Measurements from ENCODE around the gene KATNAL2. TPM values are rescaled to one million over a fixed set of nuclear protein-coding genes. Genes with fewer than 3 reads are reported as not detected.
A peak's percentile ranks its signal among the peaks of the same experiment; 100 is the strongest.

Gene KATNAL2
- total and polyA plus RNA-seq, 9 donors = 4.2 to 10.7 (median 7.6) TPM

DNA sequence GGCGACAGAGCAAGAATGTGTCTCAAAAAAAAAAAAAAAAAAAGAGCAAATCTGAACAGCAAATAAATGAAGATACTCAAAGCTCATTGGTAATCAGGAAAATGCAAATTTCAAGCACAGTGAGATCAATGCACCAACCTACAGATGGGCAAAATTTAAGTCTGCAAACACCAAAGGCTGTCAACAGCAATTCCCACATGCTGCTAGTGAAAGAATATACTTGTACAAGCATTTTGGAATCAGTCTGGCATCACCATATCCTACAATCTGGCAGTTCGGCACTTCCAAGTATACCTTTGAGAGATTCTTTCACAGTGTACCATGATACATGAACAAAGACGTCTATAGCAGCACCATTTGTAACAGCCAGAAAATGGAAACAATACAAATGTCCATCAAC, 228.8 kb downstream of the KATNAL2 start:
- Histone ChIP-seq H3K36me3 (ENCODE audit: control insufficient read depth, insufficient read depth, low read length) (no peaks in the 10 kb centered on the region), H3K9me3 (replicated peaks; ENCODE audit: control insufficient read depth, low read depth, low read length) (no peaks in the 10 kb centered on the region), H3K4me3 (ENCODE audit: low read length) (no peak overlapping the region), H3K4me1 (ENCODE audit: control insufficient read depth, insufficient read depth, low read length) (peaks cover 10% of the 10 kb centered on the region), H3K27me3 (ENCODE audit: control insufficient read depth, insufficient read depth, low read length) (no peaks in the 10 kb centered on the region), H3K27ac (ENCODE audit: low read length) (no peak overlapping the region)
- WGBS (ENCODE audit: insufficient coverage) = no CpG with 5 or more reads among the region's 3 CpGs
- no peak for DNase-seq

DNA sequence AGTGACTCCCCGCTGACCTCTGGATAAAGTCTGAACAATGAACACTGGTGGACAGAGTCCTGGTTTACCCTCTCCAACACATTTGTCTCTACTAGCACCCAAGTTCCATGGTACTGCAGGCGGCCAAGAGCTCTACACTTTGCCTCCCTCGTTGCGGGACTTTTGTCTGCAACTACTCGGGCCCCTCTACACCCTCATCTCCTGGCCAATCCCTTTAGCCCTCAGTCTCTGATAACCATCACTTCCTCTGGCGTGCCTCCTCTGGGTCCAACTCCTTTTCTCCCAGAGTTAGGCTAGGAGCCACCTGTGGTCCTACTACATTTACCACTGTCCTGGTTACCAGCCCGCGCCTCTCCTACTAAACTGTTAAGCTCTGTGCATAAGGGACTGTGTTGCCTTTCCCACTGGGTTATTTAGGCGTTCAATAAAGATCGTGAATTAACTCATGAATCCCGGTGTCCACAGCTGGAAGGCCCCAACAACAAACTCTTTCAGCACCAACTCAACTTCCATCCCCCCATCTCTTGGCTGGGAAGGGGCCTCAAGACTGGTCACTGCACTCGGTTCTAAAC, 232.1 kb downstream of the KATNAL2 start:
- DNase-seq = no peak
- Histone ChIP-seq H3K4me3 (ENCODE audit: low read length) (peak overlapping the region; percentile 85), H3K9me3 (replicated peaks; ENCODE audit: control insufficient read depth, low read depth, low read length) (no peaks in the 10 kb centered on the region), H3K36me3 (ENCODE audit: control insufficient read depth, insufficient read depth, low read length) (peaks cover 4% of the 10 kb centered on the region), H3K4me1 (ENCODE audit: control insufficient read depth, insufficient read depth, low read length) (peaks cover 10% of the 10 kb centered on the region), H3K27me3 (ENCODE audit: control insufficient read depth, insufficient read depth, low read length) (no peaks in the 10 kb centered on the region), H3K27ac (ENCODE audit: low read length) (peak overlapping the region; percentile 91)
- 18% methylated on average over 12 of the region's 12 CpGs for WGBS (ENCODE audit: insufficient coverage)

DNA sequence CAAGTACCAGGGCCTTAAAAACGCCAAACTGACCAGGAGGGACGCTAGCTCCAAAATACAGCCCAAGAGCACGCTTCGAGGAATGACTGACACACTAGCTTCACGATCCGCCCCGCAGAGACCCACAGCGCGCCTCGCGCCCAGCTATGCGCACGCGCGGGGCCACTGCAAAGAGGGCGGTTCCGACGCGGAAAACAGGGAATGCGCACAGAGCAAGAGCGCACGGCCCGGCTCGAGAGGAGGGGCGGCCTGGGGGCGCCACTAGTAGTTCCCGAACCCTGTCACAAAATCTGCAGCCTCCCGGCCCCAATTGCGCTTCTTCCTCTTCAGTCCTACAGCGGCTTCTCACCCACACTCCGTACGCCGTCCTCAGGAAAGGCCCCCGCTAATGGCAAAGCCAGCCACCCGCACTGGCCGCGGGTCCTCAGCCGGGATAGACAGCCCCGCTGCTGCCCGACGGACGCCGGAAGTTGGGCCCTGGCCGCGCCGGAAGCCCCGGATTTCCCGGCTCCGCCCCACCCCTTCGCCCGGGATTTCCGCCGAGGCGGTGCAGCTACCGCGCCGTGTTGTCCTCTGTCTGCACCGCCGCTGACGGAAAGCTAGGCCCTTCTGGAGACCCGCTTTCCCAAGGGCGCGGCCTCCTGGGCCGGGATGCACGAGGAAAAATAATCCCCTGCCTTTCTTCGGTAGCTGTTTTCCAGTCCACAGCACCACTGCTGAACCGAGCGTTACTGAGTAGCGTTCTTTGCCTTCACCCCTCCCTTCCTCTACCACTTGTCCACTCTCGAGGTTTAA, 232.8 kb downstream of the KATNAL2 start, which contains the start of gene HDHD2:
HDHD2 (minus strand) TSS at position 472 of the 795 bp plus-strand sequence. CDS start 14,061 bp downstream, outside the sequence.
- Histone ChIP-seq H3K36me3 (ENCODE audit: control insufficient read depth, insufficient read depth, low read length) (peaks cover 5% of the 10 kb centered on the region), H3K9me3 (replicated peaks; ENCODE audit: control insufficient read depth, low read depth, low read length) (no peaks in the 10 kb centered on the region), H3K27ac (ENCODE audit: low read length) (peak within 1 kb of the TSS; percentile 91), H3K4me3 (ENCODE audit: low read length) (peak within 1 kb of the TSS; percentile 85), H3K27me3 (ENCODE audit: control insufficient read depth, insufficient read depth, low read length) (no peaks in the 10 kb centered on the region), H3K4me1 (ENCODE audit: control insufficient read depth, insufficient read depth, low read length) (peaks cover 10% of the 10 kb centered on the region)
- WGBS (ENCODE audit: insufficient coverage) = under 1% methylated on average over 68 of the region's 70 CpGs
- peak; percentile 95 for DNase-seq

DNA sequence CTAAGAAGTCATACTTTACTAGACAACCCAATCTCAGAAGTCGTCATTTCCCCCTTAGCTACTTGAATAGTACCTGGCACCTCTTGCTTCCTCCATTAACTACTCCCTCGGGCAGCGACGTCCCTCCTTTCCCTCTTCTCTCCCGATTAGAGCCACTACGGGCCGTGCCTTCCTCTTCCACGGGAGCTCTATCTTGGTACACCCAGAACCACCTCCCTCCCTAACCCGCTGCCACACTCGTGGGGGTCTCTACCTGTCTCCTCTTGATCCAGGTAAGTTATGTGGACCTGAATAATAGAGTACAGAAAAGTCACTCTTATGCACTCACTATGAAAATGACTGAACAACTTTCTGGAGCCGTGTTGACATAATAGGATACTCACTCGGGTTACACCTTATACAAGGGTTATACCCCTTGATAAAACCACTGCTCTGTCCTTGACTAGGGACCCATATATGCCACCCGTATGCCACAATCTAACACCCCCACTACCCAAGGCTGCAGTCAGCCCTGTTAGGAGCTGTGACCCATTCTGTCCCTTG, 233.5 kb downstream of the KATNAL2 start:
- no peaks in the 10 kb centered on the region for H3K27me3 ChIP-seq (ENCODE audit: control insufficient read depth, insufficient read depth, low read length)
- H3K4me1 ChIP-seq (ENCODE audit: control insufficient read depth, insufficient read depth, low read length) = peaks cover 10% of the 10 kb centered on the region
- H3K27ac ChIP-seq (ENCODE audit: low read length) = peak overlapping the region; percentile 91
- no peaks in the 10 kb centered on the region for H3K9me3 ChIP-seq (replicated peaks; ENCODE audit: control insufficient read depth, low read depth, low read length)
- WGBS (ENCODE audit: insufficient coverage) = 15% methylated on average over 4 of the region's 13 CpGs
- DNase-seq = no peak
- peak overlapping the region; percentile 85 for H3K4me3 ChIP-seq (ENCODE audit: low read length)
- peaks cover 5% of the 10 kb centered on the region for H3K36me3 ChIP-seq (ENCODE audit: control insufficient read depth, insufficient read depth, low read length)

DNA sequence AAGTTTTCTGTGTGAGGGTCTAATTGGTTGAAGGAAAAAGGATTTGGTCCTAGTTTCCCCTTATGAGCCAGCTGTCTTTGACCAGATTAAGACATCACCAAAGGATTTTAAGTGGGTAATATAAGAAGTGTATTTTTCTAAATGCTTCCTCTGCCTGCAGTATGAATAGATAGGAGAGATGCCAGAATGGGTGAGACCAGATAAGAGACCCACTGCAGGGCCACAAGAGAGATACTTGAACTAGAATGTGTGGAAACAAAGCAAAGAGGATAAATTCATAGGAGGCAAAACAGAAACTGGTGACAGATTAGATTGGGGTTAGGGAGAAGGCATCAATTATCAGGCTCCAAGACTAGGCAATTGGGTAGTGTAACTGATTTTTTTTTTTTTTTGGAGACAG, 234.0 kb downstream of the KATNAL2 start:
- no peak for DNase-seq
- Histone ChIP-seq H3K9me3 (replicated peaks; ENCODE audit: control insufficient read depth, low read depth, low read length) (no peaks in the 10 kb centered on the region), H3K27me3 (ENCODE audit: control insufficient read depth, insufficient read depth, low read length) (no peaks in the 10 kb centered on the region), H3K27ac (ENCODE audit: low read length) (peak overlapping the region; percentile 91), H3K4me1 (ENCODE audit: control insufficient read depth, insufficient read depth, low read length) (peaks cover 10% of the 10 kb centered on the region), H3K4me3 (ENCODE audit: low read length) (no peak overlapping the region), H3K36me3 (ENCODE audit: control insufficient read depth, insufficient read depth, low read length) (peaks cover 5% of the 10 kb centered on the region)

Other genes starting within 250 kb of the KATNAL2 start
- 1.0 TPM for gene ST8SIA5, start 160.5 kb upstream of the KATNAL2 start, total RNA-seq
- gene ST8SIA5, start 160.5 kb upstream of the KATNAL2 start, polyA plus RNA-seq (ENCODE audit: insufficient read depth in 1 of 8, insufficient read length in 8 of 8, low replicate concordance in 1 of 8) = 1 to 10 TPM; 3.5 to 5.2 (median 4.4) TPM
- 30.4 TPM for gene PIAS2, start 95 bp upstream of the KATNAL2 start, total RNA-seq
- gene PIAS2, start 95 bp upstream of the KATNAL2 start, polyA plus RNA-seq (ENCODE audit: insufficient read depth in 1 of 8, insufficient read length in 8 of 8, low replicate concordance in 1 of 8) = 10 to 100 TPM; 17.2 to 25.4 (median 21.2) TPM
- gene ELOA2, start 118.0 kb downstream of the KATNAL2 start, total RNA-seq = not detected
- under 1 TPM in 3 of 8 donors, not detected in 5; 0.05 to 0.12 (median 0.07) TPM for gene ELOA2, start 118.0 kb downstream of the KATNAL2 start, polyA plus RNA-seq (ENCODE audit: insufficient read depth in 1 of 8, insufficient read length in 8 of 8, low replicate concordance in 1 of 8)
- 16.8 TPM for gene HDHD2, start 232.9 kb downstream of the KATNAL2 start, total RNA-seq
- gene HDHD2, start 232.9 kb downstream of the KATNAL2 start, polyA plus RNA-seq (ENCODE audit: insufficient read depth in 1 of 8, insufficient read length in 8 of 8, low replicate concordance in 1 of 8) = 10 to 100 TPM; 15.3 to 24.5 (median 20.6) TPM

All from muscle of leg (tissue), 11 donors.